AG09309 (cell line): ENCODE measurements around the gene USP37.
"Not testable (repeated sequence)": the region's sequence is repeated elsewhere in the genome, so short reads cannot be mapped to it uniquely, and the experiment has no call there.

Experiments
- DNase-seq: peaks from one replicate; pipeline ENCODE4 v3.0.0-alpha.2; 2010; ENCODE audit warnings: low read depth
- H3K4me3 ChIP-seq: 2 replicates; pipeline ENCODE4 v1.5.1; 2011; ENCODE audit warnings: mild to moderate bottlenecking, low read depth, low read length, moderate library complexity; ENCODE audit not compliant: control insufficient read depth
- CTCF ChIP-seq: IDR thresholded peaks from 2 replicates; pipeline ENCODE4 v1.5.1; 2011; ENCODE audit warnings: mild to moderate bottlenecking, low read depth, low read length, inconsistent platforms; ENCODE audit not compliant: insufficient read depth, control insufficient read depth; ENCODE audit errors: missing control alignments

Gene USP37

DNA sequence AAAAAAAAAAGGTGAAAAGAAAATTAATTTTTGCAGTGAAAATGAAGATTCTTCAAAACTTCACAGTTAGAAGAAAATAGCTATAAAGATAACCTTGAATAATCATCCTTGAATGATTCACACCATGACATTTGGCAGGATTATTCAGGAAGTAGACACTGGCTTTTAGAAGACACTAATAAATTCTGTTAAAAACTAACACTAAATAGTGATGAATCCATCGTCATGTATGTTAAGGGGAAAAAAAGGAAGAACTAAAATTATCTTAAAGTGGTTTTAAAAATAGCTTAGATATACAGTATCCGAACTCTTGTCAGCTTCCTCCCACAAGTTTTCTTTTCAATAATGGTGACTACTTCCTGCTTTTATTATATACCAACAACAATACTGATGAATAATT is 10.2 kb downstream of the USP37 start:
- no peak for TF ChIP-seq CTCF
- DNase-seq: no peak
- no peak overlapping the region for H3K4me3 ChIP-seq

- no peak for DNase-seq
- no peak overlapping the region for H3K4me3 ChIP-seq
- no peak for TF ChIP-seq CTCF
Measured at GRCh38 chr2:218555527-218555926, 12.6 kb downstream of the USP37 start.

- not testable (repeated sequence) for H3K4me3 ChIP-seq, DNase-seq
Measured at GRCh38 chr2:218554225-218554624, 13.9 kb downstream of the USP37 start.

DNA sequence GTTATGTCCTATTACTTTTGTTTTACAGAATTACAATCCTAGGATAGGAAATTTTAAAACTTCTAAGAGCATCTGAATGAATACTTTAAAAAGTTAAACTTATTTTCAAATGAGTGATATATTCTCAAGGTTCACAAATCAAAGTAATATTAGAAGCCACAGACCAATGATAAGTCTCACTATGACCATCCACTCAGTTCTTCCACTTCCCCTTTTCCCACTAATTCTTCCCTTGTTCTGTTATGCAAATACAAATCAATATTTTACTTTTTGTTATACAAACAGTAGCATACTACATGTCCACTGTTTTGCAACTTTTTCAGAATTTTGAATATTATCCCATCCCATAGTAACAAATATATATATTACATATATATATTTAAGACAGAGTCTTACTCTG is 20.2 kb downstream of the USP37 start:
- H3K4me3 ChIP-seq: no peak overlapping the region
- no peak for DNase-seq
- no peak for TF ChIP-seq CTCF

DNA sequence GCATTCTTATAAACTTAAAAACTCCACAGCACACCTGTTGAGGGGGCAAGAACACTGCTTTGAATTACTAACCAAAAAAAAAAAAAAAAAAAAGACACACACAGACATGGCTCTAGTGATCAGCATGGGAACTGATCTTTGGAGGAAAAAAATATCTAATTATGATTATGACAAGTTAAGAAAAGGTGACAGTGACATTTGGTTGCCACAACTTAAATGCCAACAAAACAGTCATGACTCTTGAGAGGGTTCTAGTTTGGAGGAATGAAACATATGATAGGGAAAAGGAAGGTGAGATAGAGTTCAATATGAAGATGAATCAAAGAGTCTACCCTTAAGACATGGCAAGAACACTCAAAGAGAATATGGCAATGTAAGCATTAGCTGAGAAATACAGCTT is 20.6 kb downstream of the USP37 start:
- no peak for DNase-seq
- no peak for TF ChIP-seq CTCF

GRCh38 chr2:218546012-218546411 is 22.1 kb downstream of the USP37 start:
- TF ChIP-seq CTCF: no peak
- DNase-seq: no peak

More for the DNA sequence above, 20.6 kb downstream of the USP37 start:
- no peak overlapping the region for H3K4me3 ChIP-seq

DNA sequence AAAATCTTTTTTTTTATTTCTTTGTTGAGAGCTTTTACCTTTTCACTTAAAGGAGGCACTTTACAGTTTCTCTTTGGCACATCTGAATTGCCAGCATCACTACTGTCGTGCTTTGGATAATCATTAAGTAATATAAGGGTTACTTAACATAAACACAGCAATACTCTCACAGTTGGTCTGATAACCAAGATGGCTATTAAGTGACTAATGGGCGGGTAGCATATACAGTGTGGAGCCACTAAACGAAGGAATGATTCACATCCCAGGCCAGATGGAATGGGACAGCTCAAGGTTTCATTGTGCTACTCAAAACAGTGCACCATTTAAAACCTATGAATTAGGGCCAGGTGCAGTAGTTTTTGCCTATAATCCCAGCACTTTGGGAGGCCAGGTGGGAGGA is 28.1 kb downstream of the USP37 start:
- TF ChIP-seq CTCF: no peak

More at GRCh38 chr2:218546012-218546411, 22.1 kb downstream of the USP37 start:
- H3K4me3 ChIP-seq: no peak overlapping the region

More for the DNA sequence above, 28.1 kb downstream of the USP37 start:
- no peak overlapping the region for H3K4me3 ChIP-seq
- DNase-seq: no peak
